Common myeloid progenitor, CD34-positive (primary cell): Measurements from ENCODE around the gene ACTG2.
A peak's percentile ranks its signal among the peaks of the same experiment; 100 is the strongest.
"Not testable (repeated sequence)": the region's sequence is repeated elsewhere in the genome, so short reads cannot be mapped to it uniquely, and the experiment has no call there.

Experiments used
- CTCF ChIA-PET: fragments of 350-600 bp; sonication (Branson Sonifier 250); formaldehyde crosslinking; loops from one replicate; lab custom pipeline; 2021; ENCODE audit warnings: antibody characterized with exemption; lab: Charles Lee
- POLR2A ChIA-PET: fragments of 350-600 bp; sonication (Branson Sonifier 250); formaldehyde crosslinking; loops from one replicate; lab custom pipeline; 2021; ENCODE audit warnings: antibody characterized with exemption; lab: Charles Lee
- DNase-seq, 3 donors: peaks; one replicate each; pipeline versions ENCODE4 v3.0.0 to v3.0.0-alpha.2; 2013
- H3K27ac ChIP-seq, 2 experiments: 1 replicate in 1 of 2; 2 replicates in 1 of 2; pipeline ENCODE4 v1.7.0; 2013; ENCODE audit warnings: inconsistent platforms in 2 of 2, low read length in 2 of 2, mild to moderate bottlenecking in 2 of 2, low read depth in 1 of 2, moderate library complexity in 1 of 2; ENCODE audit not compliant: severe bottlenecking in 2 of 2, insufficient read depth in 1 of 2, poor library complexity in 1 of 2
- H3K27me3 ChIP-seq, 5 experiments: replicated peaks in 2 of 5; 1 replicate in 3 of 5; 2 replicates in 2 of 5; pipeline versions ENCODE4 v1.6.1 to v1.7.0; 2013; ENCODE audit warnings: low read length in 4 of 5, mild to moderate bottlenecking in 2 of 5, moderate library complexity in 2 of 5, inconsistent platforms in 1 of 5; ENCODE audit not compliant: insufficient read depth in 5 of 5, control insufficient read depth in 4 of 5
- H3K36me3 ChIP-seq, 4 experiments: 1 replicate in 2 of 4; 2 replicates in 2 of 4; pipeline versions ENCODE4 v1.6.1 to v1.7.0; 2013; ENCODE audit warnings: low read length in 3 of 4, control low read depth in 1 of 4, mild to moderate bottlenecking in 1 of 4; ENCODE audit not compliant: control insufficient read depth in 4 of 4, insufficient read depth in 4 of 4
- H3K4me1 ChIP-seq, 4 experiments: 1 replicate in 3 of 4; 2 replicates in 1 of 4; pipeline versions ENCODE4 v1.6.1 to v1.7.1; 2013; ENCODE audit warnings: low read length in 3 of 4, mild to moderate bottlenecking in 3 of 4, control low read depth in 1 of 4, inconsistent platforms in 1 of 4, moderate library complexity in 1 of 4; ENCODE audit not compliant: control insufficient read depth in 4 of 4, insufficient read depth in 4 of 4; ENCODE audit errors: control extremely low read depth in 1 of 4
- H3K4me3 ChIP-seq, 7 experiments: 1 replicate in 4 of 7; 2 replicates in 3 of 7; pipeline versions ENCODE4 v1.5.1 to v1.7.0; 2013; ENCODE audit warnings: mild to moderate bottlenecking in 7 of 7, low read length in 6 of 7, moderate library complexity in 6 of 7, inconsistent platforms in 2 of 7, low read depth in 2 of 7, control low read depth in 1 of 7; ENCODE audit not compliant: insufficient read depth in 4 of 7, control insufficient read depth in 1 of 7; ENCODE audit errors: extremely low read depth in 1 of 7
- H3K9me3 ChIP-seq, 5 experiments: 1 replicate in 4 of 5; 2 replicates in 1 of 5; pipeline versions ENCODE4 v1.6.1 to v1.7.1; 2013; ENCODE audit warnings: low read length in 4 of 5, mild to moderate bottlenecking in 2 of 5, inconsistent platforms in 1 of 5, low read depth in 1 of 5, moderate library complexity in 1 of 5; ENCODE audit not compliant: control insufficient read depth in 4 of 5, insufficient read depth in 2 of 5; ENCODE audit errors: control extremely low read depth in 1 of 5
- WGBS: methylation state at CpG from one replicate; pipeline ENCODE4 v1.1.5; 2013; ENCODE audit not compliant: insufficient coverage; 5-methylcytosine and 5-hydroxymethylcytosine counted together

The ACTG2 gene

GRCh38 chr2:73937103-73937885 is 44.5 kb downstream of the ACTG2 start:
- no peak overlapping the region for H3K4me3 ChIP-seq
- POLR2A ChIA-PET: interaction anchor here (0.5 kb wide), 1 partner anchor 143 kb away, joined by 5 read pairs; no protein-coding TSS in a partner anchor
- WGBS: 93% methylated on average over 2 of the region's 4 CpGs
- no peaks in the 10 kb centered on the region for H3K27me3 ChIP-seq
- no peak overlapping the region for H3K27ac ChIP-seq
- CTCF ChIA-PET: interaction anchor here (0.9 to 4.3 kb wide), 8 partner anchors 10 to 210 kb away, joined by 3 to 27 read pairs (median 4); partner anchors contain the start of genes BOLA3 and DGUOK
- no peaks in the 10 kb centered on the region for H3K9me3 ChIP-seq
- peaks cover 7 to 35% (median 27%) of the 10 kb centered on the region in 4 experiments for H3K36me3 ChIP-seq
- no peak for DNase-seq
- peaks cover 0 to 4% (median 2%) of the 10 kb centered on the region in 4 experiments for H3K4me1 ChIP-seq

GRCh38 chr2:73937899-73938298 is 45.1 kb downstream of the ACTG2 start:
- Histone ChIP-seq H3K27ac (no peak overlapping the region), H3K4me3 (no peak overlapping the region), H3K27me3 (no peaks in the 10 kb centered on the region), H3K4me1 (peaks cover 0 to 4% (median 2%) of the 10 kb centered on the region in 4 experiments), H3K36me3 (peaks cover 5 to 30% (median 25%) of the 10 kb centered on the region in 4 experiments), H3K9me3 (no peaks in the 10 kb centered on the region)
- no peak for DNase-seq
- POLR2A ChIA-PET: interaction anchor here (0.6 kb wide), 1 partner anchor 209 kb away, joined by 3 read pairs; no protein-coding TSS in a partner anchor
- CTCF ChIA-PET: interaction anchor here (0.9 to 4.3 kb wide), 6 partner anchors 9 to 318 kb away, joined by 4 to 27 read pairs (median 5); partner anchors contain the start of gene DGUOK

- WGBS: 100% methylated on average over 2 of the region's 5 CpGs
- peak in 2 of 3 donors; percentile 9 to 28 for DNase-seq
- H3K9me3 ChIP-seq: no peaks in the 10 kb centered on the region
- H3K36me3 ChIP-seq: peaks cover 5 to 31% (median 21%) of the 10 kb centered on the region in 4 experiments
- H3K4me1 ChIP-seq: peaks cover 0 to 4% (median 2%) of the 10 kb centered on the region in 4 experiments
- no peak overlapping the region for H3K27ac ChIP-seq
- no peaks in the 10 kb centered on the region for H3K27me3 ChIP-seq
- no peak overlapping the region for H3K4me3 ChIP-seq
- CTCF ChIA-PET: interaction anchor here (0.6 to 4.3 kb wide), 16 partner anchors 8 to 319 kb away, joined by 3 to 27 read pairs (median 4); partner anchors contain the start of gene DGUOK
- POLR2A ChIA-PET: no interaction called here
These were observed 46.0 kb downstream of the ACTG2 start for GRCh38 chr2:73938718-73939352.

- no peak overlapping the region for H3K4me3 ChIP-seq
- H3K9me3 ChIP-seq: no peaks in the 10 kb centered on the region
- no peak overlapping the region for H3K27ac ChIP-seq
- 70% methylated on average over 2 of the region's 2 CpGs for WGBS
- H3K4me1 ChIP-seq: peaks cover 0 to 4% (median 2%) of the 10 kb centered on the region in 4 experiments
- ChIA-PET POLR2A (no interaction called here), CTCF (interaction anchor here (0.6 to 4.3 kb wide), 13 partner anchors 10 to 269 kb away, joined by 3 to 27 read pairs (median 4); partner anchors contain the start of gene DGUOK)
- DNase-seq: peak; percentile 66 to 80 (median 76)
- peaks cover 5 to 33% (median 23%) of the 10 kb centered on the region in 4 experiments for H3K36me3 ChIP-seq
- no peaks in the 10 kb centered on the region for H3K27me3 ChIP-seq
These were observed 46.6 kb downstream of the ACTG2 start for GRCh38 chr2:73939419-73939818.

- CTCF ChIA-PET: interaction anchor here (1.4 to 1.5 kb wide), 2 partner anchors 14 to 210 kb away, joined by 4 to 6 read pairs; no protein-coding TSS in a partner anchor
- H3K27ac ChIP-seq, H3K4me3 ChIP-seq, H3K9me3 ChIP-seq, H3K4me1 ChIP-seq, H3K27me3 ChIP-seq, POLR2A ChIA-PET, DNase-seq: not testable (repeated sequence)
- WGBS: 89% methylated on average over 1 of the region's 1 CpG
- H3K36me3 ChIP-seq: peaks cover 5 to 39% (median 29%) of the 10 kb centered on the region in 4 experiments
These were observed 47.3 kb downstream of the ACTG2 start for GRCh38 chr2:73940066-73940465.

- POLR2A ChIA-PET: no interaction called here
- WGBS: no CpG with 5 or more reads among the region's 2 CpGs
- CTCF ChIA-PET: no interaction called here
These were observed 49.9 kb downstream of the ACTG2 start for GRCh38 chr2:73942664-73943063.

More at GRCh38 chr2:73942664-73943063, 49.9 kb downstream of the ACTG2 start:
- no peak overlapping the region for H3K27ac ChIP-seq
- H3K4me3 ChIP-seq: no peak overlapping the region
- H3K4me1 ChIP-seq: peaks cover 0 to 3% (median 2%) of the 10 kb centered on the region in 4 experiments
- H3K36me3 ChIP-seq: peaks cover 6 to 43% (median 32%) of the 10 kb centered on the region in 4 experiments
- no peaks in the 10 kb centered on the region for H3K27me3 ChIP-seq
- H3K9me3 ChIP-seq: no peaks in the 10 kb centered on the region
- DNase-seq: no peak
